Measurements from ENCODE around the gene CERS3.

Gene CERS3

GRCh38 chr15:100558771-100559254 lies 30.1 kb upstream of the CERS3 start:
- Histone ChIP-seq H3K4me3 (ENCODE audit: low read depth, low read length) (no peak overlapping the region), H3K9me3 (ENCODE audit: control insufficient read depth, insufficient read depth, low read length) (no peaks in the 10 kb centered on the region), H3K4me1 (ENCODE audit: control insufficient read depth, insufficient read depth, low read length) (no peaks in the 10 kb centered on the region), H3K9ac (ENCODE audit: low read depth, low read length) (no peak overlapping the region), H3K27me3 (ENCODE audit: control insufficient read depth, insufficient read depth, low read length) (no peaks in the 10 kb centered on the region), H3K36me3 (ENCODE audit: control insufficient read depth, insufficient read depth, low read length) (peaks cover under 1% of the 10 kb centered on the region)

GRCh38 chr15:100553468-100553867 lies 24.7 kb upstream of the CERS3 start:
- peaks cover 2% of the 10 kb centered on the region for H3K4me1 ChIP-seq (ENCODE audit: control insufficient read depth, insufficient read depth, low read length)
- no peak overlapping the region for H3K9ac ChIP-seq (ENCODE audit: low read depth, low read length)
- H3K27me3 ChIP-seq (ENCODE audit: control insufficient read depth, insufficient read depth, low read length) = no peaks in the 10 kb centered on the region
- H3K4me3 ChIP-seq (ENCODE audit: low read depth, low read length) = no peak overlapping the region
- no peaks in the 10 kb centered on the region for H3K9me3 ChIP-seq (ENCODE audit: control insufficient read depth, insufficient read depth, low read length)
- peaks cover 5% of the 10 kb centered on the region for H3K36me3 ChIP-seq (ENCODE audit: control insufficient read depth, insufficient read depth, low read length)

GRCh38 chr15:100547961-100548360 lies 19.2 kb upstream of the CERS3 start:
- no peak overlapping the region for H3K9ac ChIP-seq (ENCODE audit: low read depth, low read length)

GRCh38 chr15:100544946-100545345 lies 16.2 kb upstream of the CERS3 start:
- Histone ChIP-seq H3K4me3 (ENCODE audit: low read depth, low read length) (no peak overlapping the region), H3K9ac (ENCODE audit: low read depth, low read length) (no peak overlapping the region), H3K27me3 (ENCODE audit: control insufficient read depth, insufficient read depth, low read length) (no peaks in the 10 kb centered on the region), H3K36me3 (ENCODE audit: control insufficient read depth, insufficient read depth, low read length) (no peaks in the 10 kb centered on the region), H3K4me1 (ENCODE audit: control insufficient read depth, insufficient read depth, low read length) (no peaks in the 10 kb centered on the region), H3K9me3 (ENCODE audit: control insufficient read depth, insufficient read depth, low read length) (no peaks in the 10 kb centered on the region)

More at GRCh38 chr15:100547961-100548360, 19.2 kb upstream of the CERS3 start:
- H3K27me3 ChIP-seq (ENCODE audit: control insufficient read depth, insufficient read depth, low read length) = no peaks in the 10 kb centered on the region
- no peak overlapping the region for H3K4me3 ChIP-seq (ENCODE audit: low read depth, low read length)
- no peaks in the 10 kb centered on the region for H3K36me3 ChIP-seq (ENCODE audit: control insufficient read depth, insufficient read depth, low read length)
- H3K4me1 ChIP-seq (ENCODE audit: control insufficient read depth, insufficient read depth, low read length) = peaks cover 2% of the 10 kb centered on the region
- H3K9me3 ChIP-seq (ENCODE audit: control insufficient read depth, insufficient read depth, low read length) = no peaks in the 10 kb centered on the region

- H3K36me3 ChIP-seq (ENCODE audit: control insufficient read depth, insufficient read depth, low read length) = no peaks in the 10 kb centered on the region
- H3K4me1 ChIP-seq (ENCODE audit: control insufficient read depth, insufficient read depth, low read length) = no peaks in the 10 kb centered on the region
- no peaks in the 10 kb centered on the region for H3K27me3 ChIP-seq (ENCODE audit: control insufficient read depth, insufficient read depth, low read length)
- H3K4me3 ChIP-seq (ENCODE audit: low read depth, low read length) = no peak overlapping the region
- H3K9me3 ChIP-seq (ENCODE audit: control insufficient read depth, insufficient read depth, low read length) = no peaks in the 10 kb centered on the region
- H3K9ac ChIP-seq (ENCODE audit: low read depth, low read length) = no peak overlapping the region
Observed at GRCh38 chr15:100544338-100544841, 15.6 kb upstream of the CERS3 start.

- Histone ChIP-seq H3K36me3 (ENCODE audit: control insufficient read depth, insufficient read depth, low read length) (no peaks in the 10 kb centered on the region), H3K4me1 (ENCODE audit: control insufficient read depth, insufficient read depth, low read length) (no peaks in the 10 kb centered on the region), H3K4me3 (ENCODE audit: low read depth, low read length) (no peak overlapping the region), H3K9me3 (ENCODE audit: control insufficient read depth, insufficient read depth, low read length) (no peaks in the 10 kb centered on the region), H3K9ac (ENCODE audit: low read depth, low read length) (no peak overlapping the region), H3K27me3 (ENCODE audit: control insufficient read depth, insufficient read depth, low read length) (no peaks in the 10 kb centered on the region)
Observed at GRCh38 chr15:100542290-100542689, 13.5 kb upstream of the CERS3 start.

- H3K27me3 ChIP-seq (ENCODE audit: control insufficient read depth, insufficient read depth, low read length) = no peaks in the 10 kb centered on the region
- H3K4me3 ChIP-seq (ENCODE audit: low read depth, low read length) = no peak overlapping the region
- H3K9ac ChIP-seq (ENCODE audit: low read depth, low read length) = no peak overlapping the region
- H3K9me3 ChIP-seq (ENCODE audit: control insufficient read depth, insufficient read depth, low read length) = no peaks in the 10 kb centered on the region
- no peaks in the 10 kb centered on the region for H3K4me1 ChIP-seq (ENCODE audit: control insufficient read depth, insufficient read depth, low read length)
- no peaks in the 10 kb centered on the region for H3K36me3 ChIP-seq (ENCODE audit: control insufficient read depth, insufficient read depth, low read length)
Observed at GRCh38 chr15:100537331-100537730, 8.6 kb upstream of the CERS3 start.

- no peaks in the 10 kb centered on the region for H3K4me1 ChIP-seq (ENCODE audit: control insufficient read depth, insufficient read depth, low read length)
- H3K27me3 ChIP-seq (ENCODE audit: control insufficient read depth, insufficient read depth, low read length) = no peaks in the 10 kb centered on the region
- H3K9me3 ChIP-seq (ENCODE audit: control insufficient read depth, insufficient read depth, low read length) = no peaks in the 10 kb centered on the region
- H3K4me3 ChIP-seq (ENCODE audit: low read depth, low read length) = no peak overlapping the region
- no peaks in the 10 kb centered on the region for H3K36me3 ChIP-seq (ENCODE audit: control insufficient read depth, insufficient read depth, low read length)
- H3K9ac ChIP-seq (ENCODE audit: low read depth, low read length) = no peak overlapping the region
Observed at GRCh38 chr15:100536733-100537132, 8.0 kb upstream of the CERS3 start.

- Histone ChIP-seq H3K4me1 (ENCODE audit: control insufficient read depth, insufficient read depth, low read length) (peaks cover 3% of the 10 kb centered on the region), H3K9me3 (ENCODE audit: control insufficient read depth, insufficient read depth, low read length) (no peaks in the 10 kb centered on the region), H3K9ac (ENCODE audit: low read depth, low read length) (no peak overlapping the region), H3K36me3 (ENCODE audit: control insufficient read depth, insufficient read depth, low read length) (no peaks in the 10 kb centered on the region), H3K4me3 (ENCODE audit: low read depth, low read length) (no peak overlapping the region), H3K27me3 (ENCODE audit: control insufficient read depth, insufficient read depth, low read length) (no peaks in the 10 kb centered on the region)
Observed at GRCh38 chr15:100533886-100534285, 5.1 kb upstream of the CERS3 start.

- Histone ChIP-seq H3K9ac (ENCODE audit: low read depth, low read length) (no peak overlapping the region), H3K36me3 (ENCODE audit: control insufficient read depth, insufficient read depth, low read length) (no peaks in the 10 kb centered on the region), H3K9me3 (ENCODE audit: control insufficient read depth, insufficient read depth, low read length) (no peaks in the 10 kb centered on the region), H3K27me3 (ENCODE audit: control insufficient read depth, insufficient read depth, low read length) (no peaks in the 10 kb centered on the region), H3K4me1 (ENCODE audit: control insufficient read depth, insufficient read depth, low read length) (peaks cover 3% of the 10 kb centered on the region), H3K4me3 (ENCODE audit: low read depth, low read length) (no peak overlapping the region)
Observed at GRCh38 chr15:100531823-100532327, 3.1 kb upstream of the CERS3 start.

- H3K9ac ChIP-seq (ENCODE audit: low read depth, low read length) = no peak overlapping the region
- no peaks in the 10 kb centered on the region for H3K27me3 ChIP-seq (ENCODE audit: control insufficient read depth, insufficient read depth, low read length)
- H3K4me3 ChIP-seq (ENCODE audit: low read depth, low read length) = no peak overlapping the region
- peaks cover 3% of the 10 kb centered on the region for H3K4me1 ChIP-seq (ENCODE audit: control insufficient read depth, insufficient read depth, low read length)
- no peaks in the 10 kb centered on the region for H3K9me3 ChIP-seq (ENCODE audit: control insufficient read depth, insufficient read depth, low read length)
- no peaks in the 10 kb centered on the region for H3K36me3 ChIP-seq (ENCODE audit: control insufficient read depth, insufficient read depth, low read length)
Observed at GRCh38 chr15:100531204-100531603, 2.5 kb upstream of the CERS3 start.

GRCh38 chr15:100529556-100529955 lies 806 bp upstream of the CERS3 start:
- Histone ChIP-seq H3K9me3 (ENCODE audit: control insufficient read depth, insufficient read depth, low read length) (no peaks in the 10 kb centered on the region), H3K36me3 (ENCODE audit: control insufficient read depth, insufficient read depth, low read length) (no peaks in the 10 kb centered on the region), H3K4me1 (ENCODE audit: control insufficient read depth, insufficient read depth, low read length) (peaks cover 3% of the 10 kb centered on the region), H3K9ac (ENCODE audit: low read depth, low read length) (no peak overlapping the region), H3K4me3 (ENCODE audit: low read depth, low read length) (no peak overlapping the region), H3K27me3 (ENCODE audit: control insufficient read depth, insufficient read depth, low read length) (no peaks in the 10 kb centered on the region)
